Right ventricle myocardium inferior (tissue), 1 donor: Measurements from ENCODE around the gene TMEM82. TPM values are rescaled to one million over a fixed set of nuclear protein-coding genes. Genes with fewer than 3 reads are reported as not detected.
A peak's percentile ranks its signal among the peaks of the same experiment; 100 is the strongest.

ENCODE experiments used
- ATAC-seq: fragments of 200-7000 bp; cut with Tn5 transposase; one replicate; pipeline ENCODE4 v1.9.1; 2020; ENCODE audit warnings: mild to moderate bottlenecking, moderate library complexity
- DNase-seq: peaks from one replicate; pipeline ENCODE4 v3.0.0; 2021; ENCODE audit errors: missing footprints
- intact Hi-C: fragments of 100-400 bp; cut with DNase I; formaldehyde crosslinking; loops from one replicate; pipeline ENCODE4 v1.11.0; 2022
- total RNA-seq: library from RNA; stranded (reverse); fragmentation: NEBNext Ultra II Directional; extraction: Animal tissue kit (Norgen Biotek cat#: 25700); gene quantifications from one replicate; pipeline ENCODE4 v1.2.1, GENCODE V29; 2021
- donor health status: DM: no; HTN: yes; CAD: no; lungs with severe emphysema.

The TMEM82 gene
- total RNA-seq, 1 donor from 2014 or later, result not detected

DNA sequence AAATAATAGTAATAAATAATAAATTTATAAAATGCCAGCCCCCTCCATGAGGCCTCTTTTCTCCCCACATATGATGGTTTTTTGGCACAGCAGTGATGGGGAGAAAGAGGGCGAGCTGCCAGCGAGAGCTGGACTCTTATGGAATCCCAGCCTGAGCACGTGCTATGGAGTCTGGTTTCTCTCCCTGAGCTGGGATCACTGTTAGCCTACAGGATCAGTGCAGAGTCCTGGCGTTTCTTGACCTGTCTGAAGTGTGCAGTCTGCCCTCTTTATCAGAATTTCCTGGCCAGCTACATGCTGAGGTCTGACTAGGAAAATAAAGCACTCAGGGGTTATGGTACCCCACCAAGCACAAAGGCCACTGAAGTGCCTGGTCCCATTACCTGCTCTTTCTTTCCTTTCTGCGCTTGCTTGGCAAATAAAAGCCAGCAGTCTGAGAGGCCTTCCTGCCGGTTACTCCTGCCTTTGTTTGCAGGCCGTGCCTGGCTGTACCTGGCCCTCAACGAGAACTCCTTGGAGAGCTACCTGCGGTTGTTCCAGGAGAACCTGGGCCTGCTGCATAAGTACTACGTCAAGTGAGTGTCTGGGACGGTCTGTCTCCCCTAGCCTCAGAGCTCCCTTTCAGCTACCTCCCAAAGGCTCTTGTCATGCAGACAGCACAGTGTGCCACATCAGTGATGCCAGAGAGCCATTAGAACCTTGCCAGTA is 24.7 kb upstream of the TMEM82 start:
- ATAC-seq, result no peak
- DNase-seq, result no peak
- intact Hi-C loops, result loop anchor here (5.0 kb wide), 1 partner anchor 35 kb away; the partner anchor contains the start of gene PLEKHM2

GRCh38 chr1:15718199-15718601 is 24.1 kb upstream of the TMEM82 start:
- ATAC-seq (peak; percentile 45), DNase-seq (no peak)
- intact Hi-C loops, result loop anchor here (5.0 kb wide), 1 partner anchor 36 kb away; the partner anchor contains the start of gene PLEKHM2

DNA sequence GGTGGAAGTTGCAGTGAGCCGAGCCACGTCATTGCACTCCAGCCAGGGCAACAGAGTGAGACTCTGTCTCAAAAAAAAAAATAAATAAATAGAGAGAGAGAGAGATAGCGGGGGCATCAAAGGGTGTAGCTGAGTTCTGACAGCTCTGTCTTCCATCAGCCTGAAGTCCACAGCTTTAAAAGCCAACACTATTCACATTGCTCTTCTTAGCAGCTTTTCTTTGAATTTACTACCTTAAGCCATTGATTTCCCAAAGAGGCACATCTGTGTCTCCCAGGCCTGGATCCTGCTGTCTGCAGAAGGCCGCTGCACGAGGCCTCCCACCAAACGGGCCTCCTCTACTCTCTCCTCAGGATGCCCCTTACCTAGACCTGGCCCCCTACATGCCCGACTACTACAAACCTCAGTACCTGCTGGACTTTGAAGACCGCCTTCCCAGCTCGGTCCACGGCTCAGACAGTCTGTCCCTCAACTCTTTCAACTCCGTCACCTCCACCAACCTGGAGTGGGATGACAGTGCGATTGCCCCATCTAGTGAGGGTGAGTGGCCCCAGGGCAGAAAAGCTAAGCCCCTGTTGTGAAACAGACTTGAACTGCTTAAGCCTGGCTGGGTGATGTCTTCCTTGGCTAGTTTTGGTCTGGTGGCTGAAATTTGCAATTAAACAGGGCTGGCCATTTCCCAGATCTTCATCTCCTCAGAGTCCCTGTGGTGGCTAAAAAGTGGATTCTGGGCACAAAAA is 22.7 kb upstream of the TMEM82 start:
- intact Hi-C loops, result loop anchor here (5.0 kb wide), 1 partner anchor 37 kb away; the partner anchor contains the start of gene PLEKHM2
- DNase-seq (no peak), ATAC-seq (no peak)

- ATAC-seq (peak; percentile 63), DNase-seq (no peak)
- intact Hi-C loops, result no loop called here
Observed at GRCh38 chr1:15720861-15721260, 21.4 kb upstream of the TMEM82 start.

GRCh38 chr1:15722411-15722810 is 19.9 kb upstream of the TMEM82 start:
- DNase-seq (no peak), ATAC-seq (no peak)
- intact Hi-C loops, result no loop called here

DNA sequence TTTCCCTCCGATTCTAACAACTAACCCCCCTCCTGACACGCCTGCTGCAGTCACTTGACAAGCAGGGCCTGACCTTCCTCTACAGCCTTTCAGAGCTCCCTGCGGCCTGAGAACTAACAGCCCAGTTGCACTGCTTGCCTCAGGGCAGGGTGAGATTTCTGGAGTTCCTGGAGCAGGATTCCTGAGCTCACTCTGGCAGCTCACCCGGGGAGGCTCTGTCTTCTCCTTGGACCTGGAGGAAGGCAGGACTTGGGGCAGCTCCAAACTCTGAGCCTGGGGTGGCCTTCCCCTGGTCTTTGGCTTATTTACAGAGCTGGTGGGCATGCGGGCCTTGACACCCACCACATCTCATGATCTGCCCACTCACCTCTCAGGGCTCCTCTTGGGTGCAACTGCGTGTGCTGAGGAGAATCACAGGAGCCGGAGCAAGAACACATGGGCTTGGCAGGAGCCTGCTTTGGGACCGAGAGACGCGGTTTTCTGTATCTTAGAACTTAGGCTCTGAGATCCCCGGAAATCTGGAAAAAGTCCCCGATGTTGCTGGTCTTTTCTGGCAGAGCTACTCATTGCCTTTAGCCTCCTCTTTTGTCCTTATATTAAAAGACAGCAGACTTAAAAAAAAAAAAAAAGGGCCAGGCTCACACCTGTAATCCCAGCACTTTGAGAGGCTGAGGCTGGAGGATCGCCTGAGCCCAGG is 19.3 kb upstream of the TMEM82 start:
- intact Hi-C loops, result no loop called here
- no peak for ATAC-seq
- peak; percentile 23 for DNase-seq

DNA sequence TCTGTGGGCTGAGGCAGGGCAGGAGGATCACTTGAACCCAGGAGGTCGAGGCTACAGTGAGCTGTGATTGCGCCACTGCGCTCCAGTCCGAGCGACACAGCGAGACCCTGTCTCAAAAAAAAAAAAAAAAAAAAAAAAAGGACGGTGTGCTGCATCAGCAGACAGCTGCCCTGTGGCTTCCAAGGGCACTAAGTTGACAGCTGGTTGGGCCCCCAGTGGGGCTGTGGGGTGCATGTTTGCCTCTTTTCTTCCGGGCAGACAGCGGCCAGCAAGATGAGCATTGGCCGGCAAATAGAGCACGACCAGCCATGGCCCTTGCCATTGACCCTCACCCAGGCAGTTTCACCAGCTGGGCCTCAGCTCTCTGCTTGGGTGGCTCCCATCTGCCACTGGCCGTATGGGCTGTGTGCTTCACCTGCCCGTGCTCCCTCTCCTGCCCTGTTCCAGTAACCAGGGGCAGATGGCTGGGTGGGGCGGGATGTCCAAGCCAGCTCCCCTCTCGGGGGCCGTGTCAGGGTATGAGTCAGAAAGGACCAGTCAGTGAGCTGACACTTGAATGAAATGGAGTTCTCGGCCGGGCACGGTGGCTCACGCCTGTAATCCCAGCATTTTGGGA is 18.6 kb upstream of the TMEM82 start:
- ATAC-seq, result no peak
- intact Hi-C loops, result no loop called here
- DNase-seq, result no peak

GRCh38 chr1:15724949-15725880 is 17.1 kb upstream of the TMEM82 start:
- ATAC-seq (no peak), DNase-seq (no peak)
- intact Hi-C loops, result no loop called here

GRCh38 chr1:15726508-15726907 is 15.8 kb upstream of the TMEM82 start:
- intact Hi-C loops, result no loop called here
- DNase-seq, result no peak
- no peak for ATAC-seq

DNA sequence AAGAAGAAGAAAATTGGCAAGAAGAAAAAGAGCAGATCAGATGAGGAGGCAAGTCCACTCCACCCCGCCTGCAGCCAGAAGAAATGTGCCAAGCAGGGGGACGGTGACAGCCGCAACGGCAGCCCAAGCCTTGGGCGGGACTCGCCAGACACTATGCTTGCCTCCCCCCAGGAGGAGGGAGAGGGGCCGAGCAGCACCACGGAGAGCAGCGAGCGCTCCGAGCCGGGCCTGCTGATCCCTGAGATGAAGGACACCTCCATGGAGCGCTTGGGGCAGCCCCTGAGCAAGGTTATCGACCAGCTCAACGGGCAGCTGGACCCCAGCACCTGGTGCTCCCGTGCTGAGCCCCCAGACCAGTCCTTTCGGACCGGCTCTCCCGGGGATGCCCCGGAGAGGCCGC is 15.3 kb upstream of the TMEM82 start:
- intact Hi-C loops, result no loop called here
- DNase-seq (no peak), ATAC-seq (no peak)

DNA sequence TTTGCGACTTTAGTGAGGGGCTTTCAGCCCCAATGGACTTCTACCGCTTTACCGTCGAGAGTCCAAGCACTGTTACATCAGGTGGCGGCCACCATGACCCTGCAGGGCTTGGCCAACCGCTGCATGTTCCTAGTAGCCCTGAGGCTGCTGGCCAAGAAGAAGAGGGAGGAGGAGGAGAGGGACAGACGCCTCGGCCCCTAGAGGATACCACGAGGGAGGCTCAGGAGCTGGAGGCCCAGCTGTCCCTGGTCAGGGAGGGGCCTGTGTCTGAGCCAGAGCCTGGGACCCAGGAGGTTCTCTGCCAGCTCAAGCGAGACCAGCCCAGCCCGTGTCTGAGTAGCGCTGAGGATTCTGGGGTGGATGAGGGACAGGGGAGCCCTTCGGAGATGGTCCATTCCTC is 14.9 kb upstream of the TMEM82 start:
- no peak for DNase-seq
- intact Hi-C loops, result no loop called here
- no peak for ATAC-seq

DNA sequence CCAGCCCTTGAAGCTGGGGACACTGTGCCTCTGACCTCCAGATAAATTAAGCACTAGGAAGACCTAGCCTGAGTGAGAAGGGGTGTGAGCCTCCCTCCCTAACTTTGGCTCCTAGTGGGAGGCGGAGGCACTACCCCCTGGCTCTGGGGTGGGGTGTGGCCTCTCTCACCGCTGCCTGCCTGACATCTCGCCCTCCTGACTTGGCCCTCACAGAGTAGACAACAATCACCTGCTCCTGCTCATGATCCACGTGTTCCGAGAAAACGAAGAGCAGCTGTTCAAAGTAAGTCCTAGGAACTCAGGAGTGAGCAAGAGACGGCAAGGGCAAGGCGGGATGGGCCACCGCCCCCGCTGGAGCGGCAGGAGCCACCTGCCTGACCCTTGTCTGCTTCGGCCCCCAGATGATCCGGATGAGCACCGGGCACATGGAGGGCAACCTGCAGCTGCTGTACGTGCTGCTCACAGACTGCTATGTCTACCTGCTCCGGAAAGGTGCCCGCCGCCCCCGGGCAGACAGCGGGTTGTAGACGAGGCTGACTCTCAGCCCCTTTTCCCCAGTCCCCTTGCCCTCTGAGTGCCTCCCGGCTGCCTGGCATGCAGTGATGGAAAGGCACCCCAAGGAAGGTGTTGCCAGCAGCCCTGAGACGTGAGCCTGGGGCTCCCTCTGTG is 14.3 kb upstream of the TMEM82 start:
- DNase-seq, result no peak
- intact Hi-C loops, result no loop called here
- ATAC-seq, result peak; percentile 58

DNA sequence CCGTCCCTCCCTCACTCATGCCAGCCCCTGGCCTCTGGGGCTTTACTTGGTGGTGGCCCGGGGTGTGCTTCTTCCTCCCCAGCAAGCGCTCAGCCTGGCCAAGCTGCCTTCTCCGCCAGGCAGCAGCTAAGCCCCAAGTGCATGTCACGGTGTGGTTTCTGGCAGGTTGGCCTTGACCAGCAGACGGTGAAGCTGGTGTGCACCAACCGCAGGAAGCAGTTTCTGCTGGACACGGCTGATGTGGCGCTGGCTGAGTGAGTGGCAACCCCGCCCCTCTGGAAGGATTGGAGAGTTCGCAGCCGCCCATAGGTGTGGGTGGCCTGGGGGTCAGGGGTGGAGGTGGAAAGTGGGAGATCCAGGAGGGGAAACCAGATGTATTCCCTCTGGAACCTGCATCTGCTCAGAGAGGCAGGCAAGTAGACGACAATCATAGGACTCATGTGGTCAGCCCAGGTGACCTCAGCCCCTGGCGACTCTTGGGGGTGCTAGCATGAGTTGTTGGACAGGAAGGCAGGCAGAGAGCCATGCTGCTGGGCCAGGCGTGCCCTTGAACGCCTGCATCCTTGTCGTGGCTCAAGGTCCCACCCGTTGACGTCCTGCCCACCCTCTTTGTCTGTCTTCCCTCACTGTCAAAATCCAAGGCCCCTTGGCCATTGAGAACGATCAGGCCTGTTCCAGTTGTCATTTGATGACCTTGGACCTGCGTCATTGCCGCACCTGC is 13.2 kb upstream of the TMEM82 start:
- DNase-seq, result no peak
- no peak for ATAC-seq
- intact Hi-C loops, result no loop called here

DNA sequence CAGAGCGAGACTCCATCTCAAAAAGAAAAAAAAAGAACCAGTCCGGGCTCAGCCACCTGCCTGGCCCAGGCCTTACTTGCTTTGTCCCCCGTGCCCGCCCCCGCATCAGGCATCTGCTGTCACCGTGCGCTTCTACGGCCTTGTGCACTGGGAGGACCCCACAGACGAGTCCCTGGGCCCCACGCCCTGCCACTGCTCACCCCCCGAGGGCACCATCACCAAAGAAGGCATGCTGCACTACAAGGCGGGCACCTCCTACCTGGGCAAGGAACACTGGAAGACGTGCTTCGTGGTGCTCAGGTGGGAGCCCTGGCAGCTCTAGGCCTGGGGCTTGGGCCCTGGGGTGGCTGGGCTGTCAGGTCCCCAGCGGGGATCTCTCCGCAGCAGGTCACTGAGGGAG is 11.9 kb upstream of the TMEM82 start:
- no peak for DNase-seq
- intact Hi-C loops, result no loop called here
- ATAC-seq, result no peak

DNA sequence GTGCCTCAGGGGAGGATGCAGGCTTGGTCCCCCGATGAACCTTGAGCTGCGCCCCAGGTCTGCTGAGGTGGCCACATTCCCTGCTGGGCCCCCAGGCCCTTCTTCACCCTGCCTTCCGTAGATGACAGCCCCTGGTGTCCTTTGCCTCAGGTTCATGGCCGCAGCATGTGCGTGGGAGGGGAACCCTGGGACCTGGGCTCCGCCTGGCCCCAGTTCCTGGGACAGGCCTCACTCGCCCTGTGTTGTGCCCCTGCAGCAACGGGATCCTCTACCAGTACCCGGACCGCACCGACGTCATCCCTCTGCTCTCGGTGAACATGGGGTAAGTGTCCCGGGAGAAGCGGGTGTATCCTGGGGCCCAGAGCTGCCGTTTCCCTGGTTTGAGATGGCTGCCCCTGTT is 11.4 kb upstream of the TMEM82 start:
- intact Hi-C loops, result no loop called here
- ATAC-seq (no peak), DNase-seq (no peak)

DNA sequence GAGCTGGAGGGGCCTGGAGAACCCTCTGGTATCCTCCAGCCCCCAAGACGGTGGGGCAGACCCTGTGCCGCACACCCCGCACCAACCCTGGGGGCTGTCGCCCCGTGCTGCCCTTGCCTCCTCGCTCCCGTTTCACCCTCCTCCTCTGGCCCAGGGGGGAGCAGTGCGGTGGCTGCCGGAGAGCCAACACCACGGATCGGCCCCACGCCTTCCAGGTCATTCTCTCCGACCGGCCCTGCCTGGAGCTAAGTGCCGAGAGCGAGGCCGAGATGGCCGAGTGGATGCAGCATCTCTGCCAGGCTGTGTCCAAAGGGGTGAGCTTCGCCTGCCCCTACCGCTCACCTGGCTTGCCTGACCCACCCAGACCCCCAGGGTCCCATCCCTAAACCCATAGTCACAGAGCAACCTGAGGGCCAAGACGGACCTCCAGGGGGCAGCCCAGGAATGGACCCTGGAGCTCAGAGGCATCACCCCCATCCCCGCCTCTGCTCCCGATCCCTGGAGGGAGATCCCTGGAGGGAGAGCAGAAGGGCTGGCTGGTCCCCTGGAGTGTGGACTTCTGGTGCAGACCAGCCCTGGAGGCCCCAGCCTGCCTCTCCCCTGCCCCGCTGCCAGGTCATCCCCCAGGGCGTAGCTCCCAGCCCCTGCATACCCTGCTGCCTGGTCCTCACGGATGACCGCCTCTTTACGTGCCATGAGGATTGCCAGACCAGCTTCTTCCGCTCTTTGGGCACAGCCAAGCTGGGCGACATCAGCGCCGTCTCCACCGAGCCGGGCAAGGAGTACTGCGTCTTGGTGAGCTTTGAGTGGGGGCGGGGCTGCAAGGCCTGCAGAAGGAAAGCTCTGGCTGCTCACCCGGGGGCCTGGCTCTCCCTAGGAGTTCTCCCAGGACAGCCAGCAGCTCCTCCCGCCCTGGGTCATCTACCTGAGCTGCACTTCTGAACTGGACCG is 10.3 kb upstream of the TMEM82 start:
- peak; percentile 21 for DNase-seq
- ATAC-seq, result no peak
- intact Hi-C loops, result no loop called here
